Limb (tissue), 2 donors: ENCODE data around the gene ISM2.

Source experiments
- DNase-seq, 2 donors: peaks; one replicate each; pipeline ENCODE4 v3.0.0-alpha.2; 2016; ENCODE audit errors: extremely low spot score in 2 of 2

ISM2 gene

DNA sequence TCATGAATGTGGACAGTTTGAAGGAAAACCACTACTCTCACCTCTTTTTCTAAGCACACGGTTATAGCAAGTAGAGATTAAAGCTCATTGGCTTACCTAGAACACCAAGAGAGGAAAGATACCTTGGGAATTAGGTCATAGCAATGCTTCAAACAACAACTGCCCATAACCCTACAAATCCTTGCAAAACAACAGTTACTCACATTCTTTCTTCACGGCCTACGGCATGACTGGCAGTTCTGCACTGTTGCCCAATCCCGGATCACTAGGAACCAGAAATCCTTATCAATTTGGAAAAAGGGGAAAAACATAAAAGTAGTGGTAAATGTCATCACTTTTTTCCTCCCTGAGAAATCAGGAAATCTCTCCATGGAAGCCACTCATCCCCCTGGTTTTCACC lies 9.6 kb upstream of the ISM2 start:
- no peak for DNase-seq

DNA sequence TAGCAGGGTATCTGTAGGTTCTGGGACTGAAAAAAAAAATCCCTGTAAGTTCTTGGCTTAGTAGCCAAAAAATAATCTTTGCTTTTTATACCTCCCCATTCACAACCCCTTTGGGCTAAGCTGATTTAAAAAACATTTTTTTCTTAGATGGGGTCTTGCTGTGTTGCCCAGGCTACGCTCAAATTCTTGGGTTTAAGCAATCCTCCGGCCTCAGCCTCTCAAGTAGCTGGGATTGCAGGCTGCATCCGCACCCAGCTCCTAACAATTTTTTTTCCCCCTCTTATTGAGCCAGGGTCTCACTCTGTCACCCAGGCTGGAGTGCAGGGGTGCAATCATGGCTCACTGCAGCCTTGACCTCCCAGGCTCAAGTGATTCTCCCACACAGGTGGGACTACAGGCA lies 9.1 kb upstream of the ISM2 start:
- DNase-seq: no peak

DNA sequence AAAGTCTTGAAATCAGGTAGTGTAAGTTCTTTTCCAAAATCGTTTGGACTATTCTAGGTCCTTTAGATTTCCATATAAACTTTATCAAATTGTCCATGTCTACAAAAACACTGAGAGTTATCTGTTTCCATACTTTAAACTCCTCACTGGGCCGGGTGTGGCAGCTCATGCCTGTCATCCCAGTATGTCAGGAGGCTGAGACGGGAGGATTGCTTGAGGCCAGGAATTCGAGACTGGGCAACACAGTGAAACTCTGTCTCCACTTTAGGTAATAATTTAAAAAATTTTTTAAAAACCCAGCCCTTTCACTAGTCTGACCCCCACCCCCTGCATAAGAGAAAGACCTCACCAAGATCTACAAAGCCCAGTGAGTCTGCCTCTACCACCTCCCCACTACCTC lies 6.4 kb upstream of the ISM2 start:
- DNase-seq: no peak

DNA sequence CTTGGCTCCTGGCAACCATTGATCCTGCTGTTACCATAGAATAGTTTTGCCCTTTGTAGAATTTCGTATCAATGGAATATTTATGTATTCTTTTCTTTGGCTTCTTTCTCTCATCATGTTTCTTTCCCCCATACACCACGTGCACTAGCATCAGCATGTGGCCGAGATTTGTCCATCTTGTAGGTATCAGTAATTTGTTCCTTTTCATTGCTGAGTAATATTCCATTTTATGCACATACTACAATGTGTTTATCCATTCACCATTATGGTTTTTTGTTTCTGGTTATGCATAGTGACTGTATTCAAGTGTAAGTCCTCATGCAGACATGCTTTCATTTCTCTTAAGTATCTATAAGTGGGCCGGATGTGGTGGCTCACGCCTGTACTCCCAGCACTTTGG lies 4.5 kb upstream of the ISM2 start:
- no peak for DNase-seq

DNA sequence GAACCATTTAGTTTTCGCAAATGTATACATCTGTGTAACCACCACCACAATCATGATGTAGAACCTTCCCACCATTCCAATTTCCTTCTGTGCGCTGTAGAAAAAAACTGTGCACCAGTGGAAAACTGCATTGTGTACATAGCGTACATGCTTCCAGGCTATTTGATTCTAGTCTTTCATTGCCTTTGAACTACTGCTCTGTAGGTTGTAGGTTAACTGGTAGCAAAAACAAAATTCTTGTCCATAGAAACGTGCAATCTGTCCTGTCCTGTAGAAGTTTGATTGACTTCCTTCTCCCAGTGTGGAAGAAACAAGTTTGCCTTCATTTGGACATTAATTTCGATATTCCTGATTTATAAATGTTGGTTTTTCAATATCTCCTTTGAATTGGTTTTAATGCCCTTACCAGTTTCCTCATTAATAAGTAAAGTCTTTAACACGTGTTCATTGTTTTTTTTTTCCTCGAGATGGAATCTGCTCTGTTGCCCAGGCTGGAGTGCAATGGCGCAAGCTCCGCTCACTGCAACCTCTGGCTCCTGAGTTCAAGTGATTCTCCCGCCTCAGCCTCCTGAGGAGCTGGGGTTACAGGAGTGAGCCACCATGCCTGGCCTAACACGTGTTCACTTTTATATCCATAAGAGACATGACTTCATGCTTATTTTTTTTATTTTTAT lies 3.6 kb upstream of the ISM2 start:
- no peak for DNase-seq

DNA sequence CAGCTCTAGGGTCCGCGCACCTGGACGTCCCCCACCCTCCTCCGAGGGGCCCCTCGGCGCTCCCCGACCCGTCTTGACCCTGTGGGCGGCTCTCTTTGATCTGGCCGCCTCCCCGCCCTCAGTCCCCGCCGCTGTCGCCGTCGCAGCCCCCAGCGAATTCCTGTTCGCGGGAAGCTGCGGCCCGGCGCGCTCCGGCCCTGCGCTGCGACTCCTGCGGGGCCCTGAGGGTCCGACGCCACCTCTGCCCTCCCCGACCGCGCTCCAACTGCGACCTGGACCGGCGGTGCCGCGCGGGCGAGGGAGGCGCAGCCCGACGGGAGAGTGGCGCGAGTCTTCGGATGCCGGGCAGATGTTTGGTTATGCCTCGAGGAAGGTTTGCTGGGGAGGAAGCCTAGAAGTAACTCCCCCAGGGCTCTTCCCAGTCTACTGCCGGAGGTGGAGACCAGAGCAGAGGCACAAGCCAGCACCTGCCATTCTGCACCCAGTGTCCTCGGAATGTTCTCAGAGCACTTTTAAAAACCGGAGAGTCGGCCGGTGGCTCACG lies 440 bp upstream of the ISM2 start:
- DNase-seq: peak in 1 of 2 donors; percentile 46

DNA sequence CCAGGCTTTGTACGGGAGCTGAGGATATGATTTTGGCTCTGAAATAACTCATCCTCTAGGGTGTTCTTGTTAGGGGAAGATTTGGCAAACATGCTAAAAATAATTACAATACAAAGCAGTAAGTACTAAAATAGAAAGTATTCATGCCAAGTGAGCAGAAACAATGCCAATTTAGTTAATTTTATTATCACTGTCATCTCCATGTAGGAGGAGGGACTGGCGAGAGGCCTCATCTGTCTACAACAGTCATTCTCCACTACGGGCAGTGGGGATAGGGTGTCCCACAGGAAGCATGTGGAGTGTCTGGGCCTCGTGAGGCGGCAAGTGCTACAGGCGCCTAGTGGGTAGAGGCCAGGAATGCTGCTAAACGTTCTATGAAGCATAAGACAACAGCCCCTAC lies 3.3 kb downstream of the ISM2 start:
- DNase-seq: no peak

DNA sequence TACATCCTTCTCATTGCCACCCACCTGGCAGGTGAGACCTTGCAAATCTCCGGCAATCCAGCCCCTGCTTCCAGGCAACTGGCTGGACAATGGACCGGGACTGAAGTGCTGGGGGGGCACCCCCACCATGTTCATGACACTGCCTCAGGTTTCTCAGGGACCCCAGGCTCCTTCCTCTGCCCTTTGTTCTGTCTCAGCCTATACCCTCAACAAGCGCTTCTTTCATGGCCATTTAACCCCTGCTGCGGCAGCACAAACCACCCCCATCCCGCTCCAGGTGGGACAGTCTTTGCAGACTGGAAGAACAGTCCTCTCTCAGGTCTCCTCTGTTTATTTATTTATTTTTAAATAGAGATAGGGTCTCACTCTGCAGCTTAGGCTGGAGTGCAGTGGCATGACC lies 7.6 kb downstream of the ISM2 start:
- no peak for DNase-seq

DNA sequence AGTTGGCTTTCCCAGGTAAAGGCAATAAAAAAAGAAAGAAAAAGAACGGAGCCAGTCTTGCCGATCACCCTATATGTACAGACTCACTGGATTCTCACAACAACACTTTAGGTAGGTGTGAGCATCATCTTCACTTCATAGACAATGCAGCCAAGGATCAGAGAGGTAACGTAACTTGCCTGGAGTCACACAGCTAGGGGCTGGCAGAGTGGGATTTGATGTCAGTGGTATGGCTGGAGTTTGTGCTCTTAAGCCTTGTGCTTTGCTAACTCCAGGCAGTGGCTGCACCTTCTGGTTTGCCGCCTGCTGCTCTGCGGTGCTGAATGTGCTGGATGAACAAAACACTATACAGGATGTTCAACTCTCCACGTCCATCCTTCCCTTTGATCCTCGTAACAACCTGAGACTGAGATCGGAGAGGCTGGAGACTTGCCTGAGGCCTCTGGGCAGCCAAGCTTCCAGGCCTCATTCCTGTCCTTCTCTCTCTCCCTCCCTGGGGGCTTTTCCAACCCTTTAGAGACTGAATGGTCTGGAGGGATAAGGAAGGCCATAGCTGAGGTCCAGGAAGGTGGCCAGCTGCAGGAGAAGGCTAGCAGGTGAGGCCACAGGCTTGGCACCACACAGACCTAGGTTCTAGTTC lies 8.1 kb downstream of the ISM2 start:
- no peak for DNase-seq

DNA sequence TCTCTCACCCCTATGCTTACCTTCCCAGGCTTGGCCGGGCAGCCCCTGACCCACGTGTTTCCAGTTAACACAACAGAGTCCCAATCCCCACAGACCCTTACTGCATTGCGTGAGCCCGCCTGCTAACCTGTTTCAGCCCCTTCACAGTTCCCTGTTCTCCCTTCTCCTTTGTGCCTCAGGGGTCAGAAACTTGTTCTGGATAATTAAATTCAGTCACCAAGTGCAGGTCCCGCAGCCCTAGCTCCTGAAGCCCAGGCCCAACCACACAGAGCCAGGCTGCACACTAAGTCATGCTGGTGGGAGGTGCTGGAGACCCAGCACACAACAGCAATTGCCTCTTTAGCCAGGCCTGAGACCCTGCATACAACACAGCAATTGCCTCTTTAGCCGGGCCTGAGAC lies 9.6 kb downstream of the ISM2 start:
- no peak for DNase-seq

DNA sequence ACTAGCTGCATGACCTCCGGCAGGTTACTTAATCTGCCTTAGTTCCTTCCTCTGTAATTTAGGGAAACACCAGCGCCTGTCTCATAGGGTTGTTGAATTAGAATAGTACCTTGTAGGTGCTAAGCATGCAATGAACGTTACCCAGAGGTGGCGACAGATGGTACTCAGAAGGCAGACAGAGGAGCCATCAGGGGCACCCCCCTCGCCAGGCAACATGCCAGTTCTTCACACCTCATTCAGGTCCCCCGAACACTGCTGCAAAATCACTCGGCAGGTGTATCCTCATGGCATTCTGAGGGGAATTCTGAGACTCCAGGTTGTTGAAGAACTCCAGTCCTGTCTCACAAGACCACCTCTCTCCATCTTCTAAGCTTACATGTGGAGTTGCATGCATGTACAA lies 10.1 kb downstream of the ISM2 start:
- no peak for DNase-seq

DNA sequence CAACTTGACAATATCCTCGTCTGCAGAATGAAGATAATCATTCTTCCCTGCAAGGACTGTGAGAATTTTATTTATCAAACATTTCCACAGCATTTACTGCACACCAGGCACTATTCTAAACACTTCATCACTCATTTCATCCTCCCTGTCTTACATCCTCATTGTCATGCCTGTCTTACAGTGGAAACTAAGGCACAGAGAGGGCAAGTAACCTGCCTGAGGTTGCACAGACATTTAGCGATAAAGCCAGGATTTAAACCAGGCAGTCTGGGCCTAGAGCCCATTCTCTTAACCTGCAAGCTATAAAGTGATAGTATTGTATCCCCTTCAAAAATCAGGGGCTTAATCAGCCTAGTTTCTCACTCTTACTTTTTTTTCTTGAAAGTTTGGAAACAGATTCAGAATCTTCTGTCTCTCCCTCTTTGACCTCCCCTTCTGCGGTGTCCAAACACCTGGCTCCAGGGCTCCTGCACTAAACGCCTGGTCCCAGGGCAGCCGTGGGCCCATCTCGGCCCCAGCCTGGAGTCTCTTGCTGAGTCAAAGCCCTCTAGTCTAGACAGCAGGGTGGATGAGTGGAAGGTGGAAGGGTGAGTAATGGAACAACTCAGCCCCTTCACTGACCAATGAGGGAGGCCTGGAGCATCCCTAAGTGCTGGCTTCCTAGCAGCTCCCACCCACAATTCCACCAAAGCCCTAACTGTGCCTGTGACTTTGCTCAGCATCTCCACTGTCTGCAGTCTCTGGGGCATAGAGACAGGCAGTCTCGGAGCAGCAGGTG lies 12.5 kb downstream of the ISM2 start:
- no peak for DNase-seq

DNA sequence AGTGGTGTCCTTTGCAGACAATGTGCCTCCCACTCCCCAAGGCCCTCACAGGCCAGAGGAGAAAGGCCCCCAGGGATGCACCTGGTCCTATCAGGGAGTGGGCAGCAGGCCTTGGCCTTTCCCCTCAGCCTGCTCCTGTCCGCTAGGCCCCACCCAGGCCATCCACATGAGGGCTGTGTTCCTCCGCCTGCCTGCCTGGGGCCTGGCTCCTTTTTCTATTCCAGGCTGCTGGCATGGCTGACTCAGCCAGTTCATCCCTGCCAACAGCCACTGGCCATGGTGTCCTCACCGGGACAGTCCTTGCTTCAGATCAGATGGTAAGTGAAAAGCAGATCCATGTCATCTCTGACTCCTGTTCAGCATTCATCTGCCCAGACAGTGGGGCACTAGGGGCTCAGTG lies 13.4 kb downstream of the ISM2 start:
- DNase-seq: no peak

DNA sequence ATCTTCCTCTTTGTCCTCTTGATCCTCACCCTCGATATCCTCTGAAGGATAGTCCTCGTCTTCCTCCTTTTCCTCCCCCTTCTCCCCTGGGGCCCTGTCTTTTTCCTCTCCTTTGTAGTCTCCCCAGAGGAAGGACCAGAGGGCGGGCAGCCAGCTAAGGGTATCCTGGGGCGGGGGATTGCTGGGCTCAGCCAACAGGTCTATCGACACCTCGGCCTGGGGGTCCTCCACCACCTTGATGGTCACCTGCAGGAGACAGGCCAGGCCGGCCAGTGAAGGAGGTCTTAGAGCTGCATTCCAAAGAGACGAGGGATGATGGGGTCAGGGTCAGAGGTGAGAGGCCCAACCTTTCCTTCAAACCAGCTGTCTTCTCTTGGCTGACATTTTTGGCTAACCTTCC lies 16.2 kb downstream of the ISM2 start:
- no peak for DNase-seq

DNA sequence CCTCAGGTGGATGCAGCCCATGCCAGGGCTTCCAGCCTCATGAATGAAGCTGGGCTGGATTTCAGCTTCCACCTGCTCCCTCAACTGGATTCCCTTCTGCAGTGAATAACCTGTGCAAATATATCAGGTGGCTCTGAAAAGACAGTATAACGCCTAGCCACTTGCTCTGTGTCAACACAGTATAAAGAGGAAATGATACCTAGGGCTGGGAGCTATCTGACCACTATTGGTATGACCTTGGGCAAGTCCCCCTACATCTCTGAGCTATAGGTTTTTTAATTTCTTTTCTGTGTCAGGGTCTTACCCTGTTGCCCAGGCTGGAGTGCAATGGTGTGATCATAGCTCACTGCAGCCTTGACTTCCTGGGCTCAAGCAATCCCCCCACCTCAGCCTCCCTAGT lies 19.8 kb downstream of the ISM2 start:
- no peak for DNase-seq

DNA sequence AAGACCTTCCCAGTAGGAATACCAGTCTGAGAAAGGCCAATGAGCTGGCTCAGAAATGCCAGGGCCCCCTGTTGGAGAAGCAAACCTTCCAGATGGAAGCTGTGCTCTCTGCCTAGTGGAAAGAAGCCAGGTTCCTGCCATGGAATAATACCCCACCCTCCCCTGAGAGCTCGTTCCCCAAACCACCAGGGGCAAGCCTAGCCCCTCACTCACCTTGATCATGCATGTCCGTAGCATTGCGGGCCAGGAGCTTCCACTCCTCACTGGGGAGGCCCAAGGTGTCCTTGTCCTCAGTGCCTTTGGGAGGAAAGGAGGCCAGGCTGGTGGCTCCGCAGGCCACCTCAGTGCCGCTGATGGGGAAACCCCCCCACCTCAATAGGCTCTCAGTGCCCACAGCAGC lies 20.6 kb downstream of the ISM2 start:
- no peak for DNase-seq

DNA sequence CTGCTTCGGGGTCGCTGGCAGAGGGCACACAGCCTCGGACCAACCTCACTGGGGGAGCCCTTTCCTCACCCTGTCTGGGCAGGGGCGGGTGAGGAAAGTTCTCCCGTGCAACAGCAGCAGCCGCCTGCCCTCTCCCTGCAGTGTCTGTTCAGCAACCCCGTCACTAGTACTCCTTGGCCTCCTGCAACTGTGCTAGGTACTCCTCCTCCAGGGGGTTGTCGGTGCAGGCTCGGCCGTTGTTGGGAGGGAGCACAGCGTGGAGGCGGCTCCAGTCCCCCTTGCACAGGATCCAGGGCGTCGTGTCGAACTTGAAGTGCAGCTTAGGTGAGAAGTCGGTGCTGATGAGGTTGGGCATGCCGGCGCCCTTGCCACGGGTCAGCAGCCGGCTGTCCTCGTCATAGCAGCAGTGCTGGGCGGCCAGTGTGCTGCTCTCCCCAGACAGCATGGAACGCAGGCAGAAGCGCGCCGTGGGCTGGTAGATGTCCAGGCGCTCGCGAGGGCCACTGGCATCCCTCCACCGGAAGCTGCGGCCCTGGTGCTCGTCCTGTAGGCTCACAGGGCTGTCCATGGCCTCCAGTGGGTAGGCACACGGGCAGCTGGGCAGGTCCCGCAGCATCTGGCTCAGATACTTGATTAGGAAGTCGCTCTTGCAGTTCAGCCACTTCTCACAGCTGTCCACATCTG lies 23.0 kb downstream of the ISM2 start:
- no peak for DNase-seq

DNA sequence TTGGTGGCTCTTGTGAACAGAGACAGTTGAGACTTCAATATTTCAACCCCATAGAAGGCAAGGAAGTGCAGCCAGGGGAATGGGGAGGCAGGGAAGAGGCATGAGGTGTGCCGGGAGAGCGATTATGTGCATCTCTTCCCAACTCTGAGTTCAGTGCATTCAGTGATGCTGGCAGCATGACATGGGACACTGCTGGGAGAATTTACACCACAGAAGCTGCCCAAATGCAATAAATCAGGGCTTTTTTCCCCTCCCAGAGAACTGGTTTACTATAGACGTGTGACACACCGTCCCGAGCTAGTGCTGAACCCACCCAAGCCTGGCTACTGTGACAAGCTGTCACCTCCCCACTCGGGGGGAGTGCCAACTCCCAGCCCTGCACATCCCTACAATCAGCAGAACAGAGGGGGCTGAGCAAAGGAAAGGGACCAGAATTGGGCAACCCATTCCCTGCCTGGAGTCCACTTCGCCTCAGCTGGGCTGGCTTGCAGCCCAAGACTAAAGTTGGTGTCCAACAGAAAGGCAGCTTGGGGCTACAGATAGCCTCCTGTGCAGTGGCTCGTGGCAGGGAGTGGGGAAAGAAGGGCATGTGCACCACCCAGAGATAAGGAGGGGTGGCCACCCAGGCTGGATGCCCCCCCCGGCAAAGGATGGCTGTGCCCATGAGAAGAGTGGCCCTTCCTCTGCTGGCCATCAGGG lies 24.0 kb downstream of the ISM2 start:
- no peak for DNase-seq

DNA sequence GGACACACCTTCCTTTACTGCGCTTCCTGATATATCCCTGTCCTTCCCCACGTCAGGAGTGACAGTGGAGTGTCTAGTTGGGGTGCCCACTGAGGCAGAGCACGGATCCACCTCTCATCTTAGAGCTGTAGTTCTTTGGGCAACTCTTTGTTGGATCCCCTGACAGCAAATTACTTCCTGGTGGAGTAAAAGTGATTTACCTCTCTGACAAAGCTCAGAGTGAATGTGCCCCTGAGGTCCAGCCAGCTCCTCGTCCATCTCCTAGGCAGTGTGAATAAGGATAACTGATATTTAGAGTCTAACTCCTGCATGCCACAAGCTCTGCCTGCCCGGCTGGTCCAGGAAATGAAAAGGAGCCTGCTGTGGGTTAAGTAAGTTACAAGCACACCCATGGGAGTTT lies 24.7 kb downstream of the ISM2 start:
- no peak for DNase-seq

DNA sequence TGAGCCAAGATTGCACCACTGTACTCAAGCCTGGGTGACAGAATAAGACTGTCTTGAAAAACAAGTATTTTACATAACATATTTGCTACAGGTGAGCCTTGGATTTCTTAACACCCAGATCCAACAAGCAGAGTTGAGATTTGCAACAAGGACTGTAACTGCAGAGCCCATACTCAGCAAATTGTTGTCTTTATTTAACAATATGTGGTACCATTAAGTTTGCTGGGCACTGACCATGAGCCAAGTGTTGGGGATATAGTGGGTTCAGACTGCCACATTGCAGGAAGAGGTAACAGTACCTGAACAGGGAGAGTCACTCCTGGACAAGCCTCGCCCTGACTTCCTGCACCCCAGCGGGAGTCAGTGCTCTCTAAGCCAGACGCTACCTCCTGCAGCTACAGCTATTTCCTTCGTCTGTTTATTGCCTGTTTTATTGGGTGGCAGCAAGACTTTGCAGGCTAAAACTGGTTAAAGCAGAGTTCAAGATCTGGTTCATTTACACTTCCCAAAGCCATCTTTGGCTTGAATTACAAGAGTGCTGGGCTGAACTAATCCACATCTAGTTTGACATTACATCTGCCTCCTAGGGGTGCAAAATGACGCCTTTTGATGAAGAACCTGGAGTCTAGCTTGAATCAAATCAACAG lies 28.3 kb downstream of the ISM2 start:
- no peak for DNase-seq

DNA sequence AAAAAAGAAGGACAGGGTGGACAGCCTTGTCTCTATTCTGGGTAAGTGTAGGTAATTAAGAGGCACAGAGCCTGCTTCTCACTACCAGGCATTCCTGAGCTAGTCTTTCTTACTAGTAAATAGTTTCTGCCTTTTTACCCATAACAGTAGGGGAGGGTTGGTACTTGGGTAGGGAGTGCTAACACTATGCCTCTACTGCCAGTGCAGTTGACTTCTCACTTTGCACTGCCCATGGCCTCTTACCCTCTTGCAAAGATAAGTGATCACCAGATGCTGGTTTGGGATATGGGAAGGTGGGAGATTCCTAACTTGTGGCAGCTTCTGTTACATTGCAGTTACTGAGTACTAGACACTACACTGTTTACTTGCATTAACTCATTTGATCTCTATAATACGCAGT lies 29.1 kb downstream of the ISM2 start:
- DNase-seq: no peak
